MM.1S (cell line): Measurements from ENCODE around the gene FIBIN.

ENCODE experiments used
- EZH2 ChIP-seq: fragments of 300-600 bp; sonication (generic); optimal IDR thresholded peaks from 2 replicates; pipeline ENCODE3; 2017; ENCODE audit warnings: low read depth, mild to moderate bottlenecking, antibody characterized with exemption, low read length, mixed read lengths
- EZH2phosphoT487 ChIP-seq: fragments of 300-600 bp; sonication (generic); IDR thresholded peaks from 2 replicates; pipeline ENCODE4 v1.6.1; 2018; ENCODE audit warnings: antibody characterized with exemption, low read length
- TF ChIP-seq, protein P1 (sequence below): fragments of 300-600 bp; sonication (generic); IDR thresholded peaks from 2 replicates; pipeline ENCODE4 v1.5.1; 2016; ENCODE audit warnings: antibody characterized with exemption, low read length, mixed read lengths

DNA sequence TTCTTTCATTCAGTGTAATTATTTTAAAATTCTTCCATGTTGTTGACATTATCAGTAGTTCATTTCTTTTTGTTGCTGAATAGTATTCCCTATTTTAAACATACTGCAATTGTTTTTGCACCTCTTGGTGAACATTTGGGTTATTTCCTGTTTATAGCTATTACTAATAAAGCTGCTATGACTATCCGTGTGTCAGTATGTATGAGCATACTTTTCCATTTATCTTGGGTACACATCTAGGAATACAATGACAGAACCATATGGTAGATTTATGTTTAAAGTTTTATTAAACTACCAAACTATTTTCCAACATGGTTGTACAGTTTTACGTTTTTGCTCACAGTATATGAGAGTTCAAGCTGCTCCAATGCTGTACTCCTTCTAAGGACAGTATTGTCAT, 22.0 kb upstream of the FIBIN start:
- TF ChIP-seq, protein P1, sequence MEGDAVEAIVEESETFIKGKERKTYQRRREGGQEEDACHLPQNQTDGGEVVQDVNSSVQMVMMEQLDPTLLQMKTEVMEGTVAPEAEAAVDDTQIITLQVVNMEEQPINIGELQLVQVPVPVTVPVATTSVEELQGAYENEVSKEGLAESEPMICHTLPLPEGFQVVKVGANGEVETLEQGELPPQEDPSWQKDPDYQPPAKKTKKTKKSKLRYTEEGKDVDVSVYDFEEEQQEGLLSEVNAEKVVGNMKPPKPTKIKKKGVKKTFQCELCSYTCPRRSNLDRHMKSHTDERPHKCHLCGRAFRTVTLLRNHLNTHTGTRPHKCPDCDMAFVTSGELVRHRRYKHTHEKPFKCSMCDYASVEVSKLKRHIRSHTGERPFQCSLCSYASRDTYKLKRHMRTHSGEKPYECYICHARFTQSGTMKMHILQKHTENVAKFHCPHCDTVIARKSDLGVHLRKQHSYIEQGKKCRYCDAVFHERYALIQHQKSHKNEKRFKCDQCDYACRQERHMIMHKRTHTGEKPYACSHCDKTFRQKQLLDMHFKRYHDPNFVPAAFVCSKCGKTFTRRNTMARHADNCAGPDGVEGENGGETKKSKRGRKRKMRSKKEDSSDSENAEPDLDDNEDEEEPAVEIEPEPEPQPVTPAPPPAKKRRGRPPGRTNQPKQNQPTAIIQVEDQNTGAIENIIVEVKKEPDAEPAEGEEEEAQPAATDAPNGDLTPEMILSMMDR = no peak
- TF ChIP-seq EZH2 = no peak
- no peak for TF ChIP-seq EZH2phosphoT487
